ENCODE results near the gene GPNMB. TPM values are rescaled to one million over a fixed set of nuclear protein-coding genes. Genes with fewer than 3 reads are reported as not detected.

GPNMB gene
- total RNA-seq, 2 donors from 2014 or later: 0.99 to 1.1 TPM

DNA sequence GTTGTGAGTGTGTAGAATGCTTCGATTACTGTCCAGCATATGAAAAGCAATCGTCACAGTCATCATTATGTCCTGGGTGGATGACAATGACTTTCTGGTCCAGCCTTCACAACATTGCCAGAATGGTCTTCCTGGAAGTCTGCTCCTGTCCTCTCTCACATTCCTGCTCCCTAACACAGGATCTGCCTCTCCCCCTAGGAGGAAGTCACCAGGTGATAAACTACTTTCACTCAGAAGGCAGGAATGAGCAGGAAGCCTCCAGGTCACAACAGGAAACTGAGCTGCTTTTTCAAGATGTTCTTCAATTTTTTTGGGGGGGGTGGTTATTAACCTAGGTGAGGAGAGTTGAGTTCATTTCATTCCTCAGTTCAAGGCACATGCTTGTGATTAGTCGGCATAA, 13.6 kb upstream of the GPNMB start:
- no peaks in the 10 kb centered on the region for H3K27me3 Mint-ChIP-seq (ENCODE audit: insufficient read depth)
- H3K36me3 Mint-ChIP-seq (ENCODE audit: low read depth): no peaks in the 10 kb centered on the region
- Histone ChIP-seq H3K4me1 (ENCODE audit: control insufficient read depth, insufficient read depth, low read length) (no peaks in the 10 kb centered on the region), H3K36me3 (ENCODE audit: control insufficient read depth, insufficient read depth, low read length) (no peaks in the 10 kb centered on the region), H3K9me3 (ENCODE audit: control insufficient read depth, low read length) (peaks cover 6% of the 10 kb centered on the region), H3K27me3 (ENCODE audit: control insufficient read depth, insufficient read depth, low read length, poor library complexity, severe bottlenecking) (no peaks in the 10 kb centered on the region), H3K9ac (ENCODE audit: extremely low read depth, low read length, poor library complexity, severe bottlenecking) (no peak overlapping the region), H3K4me3 (ENCODE audit: low read length) (no peak overlapping the region), H3K27ac (ENCODE audit: low read depth, low read length) (no peak overlapping the region)
- peaks cover 3% of the 10 kb centered on the region for H3K9me3 Mint-ChIP-seq
- H3K4me1 Mint-ChIP-seq: peaks cover 9% of the 10 kb centered on the region
- H3K27ac Mint-ChIP-seq: no peak overlapping the region
- TF ChIP-seq, protein P1, sequence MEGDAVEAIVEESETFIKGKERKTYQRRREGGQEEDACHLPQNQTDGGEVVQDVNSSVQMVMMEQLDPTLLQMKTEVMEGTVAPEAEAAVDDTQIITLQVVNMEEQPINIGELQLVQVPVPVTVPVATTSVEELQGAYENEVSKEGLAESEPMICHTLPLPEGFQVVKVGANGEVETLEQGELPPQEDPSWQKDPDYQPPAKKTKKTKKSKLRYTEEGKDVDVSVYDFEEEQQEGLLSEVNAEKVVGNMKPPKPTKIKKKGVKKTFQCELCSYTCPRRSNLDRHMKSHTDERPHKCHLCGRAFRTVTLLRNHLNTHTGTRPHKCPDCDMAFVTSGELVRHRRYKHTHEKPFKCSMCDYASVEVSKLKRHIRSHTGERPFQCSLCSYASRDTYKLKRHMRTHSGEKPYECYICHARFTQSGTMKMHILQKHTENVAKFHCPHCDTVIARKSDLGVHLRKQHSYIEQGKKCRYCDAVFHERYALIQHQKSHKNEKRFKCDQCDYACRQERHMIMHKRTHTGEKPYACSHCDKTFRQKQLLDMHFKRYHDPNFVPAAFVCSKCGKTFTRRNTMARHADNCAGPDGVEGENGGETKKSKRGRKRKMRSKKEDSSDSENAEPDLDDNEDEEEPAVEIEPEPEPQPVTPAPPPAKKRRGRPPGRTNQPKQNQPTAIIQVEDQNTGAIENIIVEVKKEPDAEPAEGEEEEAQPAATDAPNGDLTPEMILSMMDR (conservative IDR thresholded peaks at IDR 0.05): no peak
- no peak for DNase-seq
- 94 to 95% methylated on average over 2 to 3 of the region's 3 CpGs for WGBS, 2 experiments (ENCODE audit: insufficient coverage in 1 of 2, insufficient read length in 1 of 2)
- no peak overlapping the region for H3K4me3 Mint-ChIP-seq

DNA sequence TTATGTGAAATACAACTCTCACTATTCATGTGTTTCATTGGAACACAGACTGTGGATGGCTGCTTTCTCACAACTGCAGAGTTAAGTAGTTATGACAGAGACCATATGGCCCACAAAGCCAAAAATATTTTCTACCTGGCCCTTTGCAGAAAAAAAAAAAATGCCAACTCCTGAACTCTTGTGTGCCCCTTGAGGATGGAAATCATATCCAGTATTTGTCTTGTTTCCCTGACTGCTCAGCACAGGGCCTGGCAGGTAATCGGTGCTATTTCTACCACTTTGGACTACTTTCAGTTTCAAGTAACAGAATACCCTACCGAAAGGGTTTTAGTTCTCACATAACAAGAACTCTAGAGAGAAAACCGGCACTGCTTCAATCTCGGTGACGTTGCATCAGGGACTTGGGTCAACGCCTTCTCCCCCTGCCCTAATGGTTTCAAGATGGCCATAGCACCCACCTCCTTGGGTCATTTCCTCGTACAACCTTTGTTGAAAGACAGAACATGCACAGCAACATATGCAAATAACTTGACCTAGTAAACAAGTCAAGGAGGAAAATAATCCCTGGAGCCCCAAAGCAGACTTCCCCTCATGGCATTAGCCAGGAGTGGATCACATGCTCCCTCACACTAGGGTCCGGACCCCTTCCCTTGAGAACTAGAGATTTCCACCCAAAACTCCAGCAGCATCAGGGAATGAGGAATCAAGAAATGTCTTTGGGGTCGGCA, 11.8 kb upstream of the GPNMB start:
- no peaks in the 10 kb centered on the region for H3K9me3 ChIP-seq (ENCODE audit: control insufficient read depth, low read length)
- TF ChIP-seq, protein P1 (conservative IDR thresholded peaks at IDR 0.05): no peak
- no peaks in the 10 kb centered on the region for H3K27me3 Mint-ChIP-seq (ENCODE audit: insufficient read depth)
- no peak overlapping the region for H3K4me3 Mint-ChIP-seq
- H3K9ac ChIP-seq (ENCODE audit: extremely low read depth, low read length, poor library complexity, severe bottlenecking): no peak overlapping the region
- no peaks in the 10 kb centered on the region for H3K4me1 ChIP-seq (ENCODE audit: control insufficient read depth, insufficient read depth, low read length)
- H3K36me3 ChIP-seq (ENCODE audit: control insufficient read depth, insufficient read depth, low read length): no peaks in the 10 kb centered on the region
- no peak overlapping the region for H3K27ac Mint-ChIP-seq
- no peaks in the 10 kb centered on the region for H3K9me3 Mint-ChIP-seq
- H3K4me1 Mint-ChIP-seq: peaks cover 9% of the 10 kb centered on the region
- DNase-seq: no peak
- H3K27me3 ChIP-seq (ENCODE audit: control insufficient read depth, insufficient read depth, low read length, poor library complexity, severe bottlenecking): no peaks in the 10 kb centered on the region
- no peak overlapping the region for H3K27ac ChIP-seq (ENCODE audit: low read depth, low read length)
- WGBS, 2 experiments (ENCODE audit: insufficient coverage in 1 of 2, insufficient read length in 1 of 2): 90 to 92% methylated on average over 7 to 9 of the region's 9 CpGs
- no peaks in the 10 kb centered on the region for H3K36me3 Mint-ChIP-seq (ENCODE audit: low read depth)
- H3K4me3 ChIP-seq (ENCODE audit: low read length): no peak overlapping the region

DNA sequence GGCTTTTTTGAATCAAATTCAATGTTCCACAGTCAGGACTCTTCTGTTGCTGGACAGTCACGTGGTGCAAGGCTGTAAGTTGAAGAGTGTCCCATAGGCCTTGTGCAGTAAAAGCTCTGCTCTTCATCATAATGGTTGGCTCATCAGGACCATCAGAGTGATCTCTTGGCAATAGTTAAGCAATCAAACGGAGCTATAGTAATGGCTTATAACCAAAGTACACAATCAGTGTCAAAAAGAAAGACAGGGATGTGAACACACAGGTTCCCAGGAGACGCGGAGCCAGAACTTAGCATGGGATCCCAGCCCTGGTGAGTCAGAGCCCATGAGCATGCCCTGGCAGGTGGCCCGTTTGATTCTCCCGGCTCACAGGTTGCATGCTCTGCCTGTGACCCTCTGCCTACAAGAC, 10.8 kb upstream of the GPNMB start:
- no peaks in the 10 kb centered on the region for H3K4me1 ChIP-seq (ENCODE audit: control insufficient read depth, insufficient read depth, low read length)
- H3K36me3 ChIP-seq (ENCODE audit: control insufficient read depth, insufficient read depth, low read length): no peaks in the 10 kb centered on the region
- H3K9ac ChIP-seq (ENCODE audit: extremely low read depth, low read length, poor library complexity, severe bottlenecking): no peak overlapping the region
- Mint-ChIP-seq H3K36me3 (ENCODE audit: low read depth) (no peaks in the 10 kb centered on the region), H3K27me3 (ENCODE audit: insufficient read depth) (no peaks in the 10 kb centered on the region), H3K27ac (no peak overlapping the region), H3K4me1 (peaks cover 9% of the 10 kb centered on the region), H3K4me3 (no peak overlapping the region), H3K9me3 (no peaks in the 10 kb centered on the region)
- 94 to 96% methylated on average over 4 to 6 of the region's 6 CpGs for WGBS, 2 experiments (ENCODE audit: insufficient coverage in 1 of 2, insufficient read length in 1 of 2)
- H3K4me3 ChIP-seq (ENCODE audit: low read length): no peak overlapping the region
- H3K27ac ChIP-seq (ENCODE audit: low read depth, low read length): no peak overlapping the region
- TF ChIP-seq, protein P1 (conservative IDR thresholded peaks at IDR 0.05): no peak
- DNase-seq: no peak
- no peaks in the 10 kb centered on the region for H3K27me3 ChIP-seq (ENCODE audit: control insufficient read depth, insufficient read depth, low read length, poor library complexity, severe bottlenecking)
- no peaks in the 10 kb centered on the region for H3K9me3 ChIP-seq (ENCODE audit: control insufficient read depth, low read length)
